H1 (cell line): ENCODE measurements around the gene RFX2. TPM values are rescaled to one million over a fixed set of nuclear protein-coding genes. Genes with fewer than 3 reads are reported as not detected.

ENCODE experiments used
- BACH1 ChIP-seq: IDR thresholded peaks from 2 replicates; pipeline ENCODE4 v1.6.1; 2012; ENCODE audit warnings: low read length, improper control_type of control experiment
- CEBPB ChIP-seq: IDR thresholded peaks from 2 replicates; pipeline ENCODE4 v1.6.1; 2012; ENCODE audit warnings: low read depth, low read length
- CHD2 ChIP-seq: IDR thresholded peaks from 2 replicates; pipeline ENCODE4 v1.6.1; 2012; ENCODE audit warnings: low read length, improper control_type of control experiment
- CHD7 ChIP-seq: fragments of 300-600 bp; sonication (generic); IDR thresholded peaks from 2 replicates; pipeline ENCODE4 v1.7.1; 2012; ENCODE audit warnings: low read length, moderate library complexity, mild to moderate bottlenecking, inconsistent platforms; ENCODE audit not compliant: insufficient replicate concordance
- CTBP2 ChIP-seq: IDR thresholded peaks from 2 replicates; pipeline ENCODE4 v1.7.0; 2011; ENCODE audit warnings: borderline replicate concordance, mild to moderate bottlenecking, moderate library complexity, mixed read lengths, low read length; ENCODE audit not compliant: insufficient read depth, insufficient read length
- EGR1 ChIP-seq: IDR thresholded peaks from 2 replicates; pipeline ENCODE4 v1.6.1; 2011; ENCODE audit warnings: low read depth, low read length, borderline replicate concordance
- HDAC6 ChIP-seq: IDR thresholded peaks from one replicate; pipeline ENCODE4 v1.7.1; 2012; ENCODE audit warnings: low read depth, mild to moderate bottlenecking, inconsistent platforms, low read length, moderate library complexity
- JUND ChIP-seq: IDR thresholded peaks from 2 replicates; pipeline ENCODE4 v1.6.1; 2011; ENCODE audit warnings: mild to moderate bottlenecking, improper control_type of control experiment, low read length
- KDM4A ChIP-seq: IDR thresholded peaks from one replicate; pipeline ENCODE4 v1.7.1; 2012; ENCODE audit warnings: low read depth, mild to moderate bottlenecking, moderate library complexity, low read length, inconsistent platforms; ENCODE audit not compliant: severe bottlenecking
- SP4 ChIP-seq: IDR thresholded peaks from 2 replicates; pipeline ENCODE4 v1.6.1; 2012; ENCODE audit warnings: low read length, inconsistent platforms
- YY1 ChIP-seq: IDR thresholded peaks from 2 replicates; pipeline ENCODE4 v1.6.1; 2011; ENCODE audit warnings: low read depth, mild to moderate bottlenecking, low read length
- ZNF274 ChIP-seq: IDR thresholded peaks from 2 replicates; pipeline ENCODE4 v1.7.0; 2012; ENCODE audit warnings: low read length, borderline replicate concordance; ENCODE audit errors: extremely low read depth
- polyA plus RNA-seq, 7 experiments: library from polyadenylated mRNA; depleted of rRNA in 3 of 7; stranded (reverse) in 5 of 7; unstranded in 2 of 7; fragments of >200 nt in 5 of 7; fragments of 200-250 nt in 2 of 7; gene quantifications; 1 replicate in 5 of 7; 2 replicates in 1 of 7; 4 replicates in 1 of 7; pipeline versions ENCODE4 v1.2.1 to v1.2.3, GENCODE V29; 2011 to 2013; ENCODE audit warnings: missing spikeins in 2 of 7, mixed read lengths in 2 of 7
- total RNA-seq: library from RNA; stranded (reverse); fragmentation: NEBNext Ultra II Directional; extraction: Animal tissue kit (Norgen Biotek cat#: 25700); gene quantifications from 2 replicates; pipeline ENCODE4 v1.2.1, GENCODE V29; 2021

The RFX2 gene
- total and polyA plus RNA-seq, 2 of the 8 experiments (the other 6 are each of a cell fraction or from before 2014, with no cell fraction given), result 4.8 to 5.3 TPM

GRCh38 chr19:5995606-5996005 lies 114.7 kb downstream of the RFX2 start (continued):
- TF ChIP-seq SP4 (no peak), EGR1 (no peak), CTBP2 (no peak), ZNF274 (no peak), HDAC6 (no peak), CEBPB (no peak), KDM4A (no peak), YY1 (no peak), CHD7 (no peak), CHD2 (no peak), JUND (no peak), BACH1 (no peak)
